ENCODE measurements around the gene CAP2. TPM values are rescaled to one million over a fixed set of nuclear protein-coding genes. Genes with fewer than 3 reads are reported as not detected.

CAP2 gene
- total and polyA plus RNA-seq, 9 of the 15 experiments (the other 6 are each of a cell fraction or from before 2014, with no cell fraction given) = not detected

DNA sequence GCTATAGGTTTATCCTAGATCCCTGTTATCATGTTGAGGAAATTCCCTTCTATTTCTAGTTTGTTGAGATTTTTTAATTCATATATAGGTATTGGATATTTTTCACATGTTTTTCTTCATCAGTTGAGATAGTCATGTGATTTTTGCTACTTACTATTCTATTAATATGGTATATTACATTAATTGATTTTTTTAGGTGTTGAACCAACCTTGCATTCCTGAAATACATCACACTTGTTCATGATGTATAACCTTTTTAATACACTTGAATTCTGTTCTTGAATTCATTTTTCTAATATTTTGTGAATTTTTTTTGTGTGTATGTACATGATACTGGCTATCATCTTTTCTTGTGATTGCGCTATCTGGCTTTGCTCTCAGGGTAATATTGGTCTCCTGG lies 25.5 kb upstream of the CAP2 start:
- CTCF ChIA-PET (ENCODE audit: low intra/inter-chr PET ratio) = no interaction called here
- FAIRE-seq = no peak
- intact Hi-C loops (cut with micrococcal nuclease) = no loop called here

More for the DNA sequence above, 25.5 kb upstream of the CAP2 start:
- DNase-seq (ENCODE audit: extremely low read depth in 1 of 4, low spot score in 3 of 4) (no peak), ATAC-seq (no peak)
- H3K79me2 ChIP-seq (ENCODE audit: control insufficient read depth, insufficient read depth, low read length) = no peaks in the 10 kb centered on the region
- H3K4me3 ChIP-seq = no peak overlapping the region
- H3K27ac ChIP-seq (ENCODE audit: extremely low read depth, low read depth, low read length) = no peak overlapping the region
- peaks cover 3% of the 10 kb centered on the region; the same call in 1 of the 2 replicates for H3K9me3 ChIP-seq (replicated peaks; ENCODE audit: control insufficient read depth, insufficient read depth, low read depth, low read length)
- no peak for TF ChIP-seq CBFB (CRISPR knock-in tag; IDR thresholded peaks at IDR 0.05)
- 0 out of 2 replicates have a peak, but pooled peaks have one; percentile 75 for TF ChIP-seq ZNF445 (CRISPR knock-in tag; IDR thresholded peaks at IDR 0.05; ENCODE audit: low read depth)
- TF ChIP-seq ZNF324 (CRISPR knock-in tag; IDR thresholded peaks at IDR 0.05) = peak; percentile 97
- TF ChIP-seq TFE3 (CRISPR knock-in tag; IDR thresholded peaks at IDR 0.05) = peak; percentile 30; the same call in 1 of the 2 replicates
- H4K20me1 ChIP-seq (replicated peaks; ENCODE audit: control insufficient read depth, insufficient read depth, low read length) = no peaks in the 10 kb centered on the region
- WGBS (ENCODE audit: insufficient coverage, low coverage, missing lambda C conversion rate) = 0% methylated on average over 1 of the region's 1 CpG
- BruUV-seq (replicated peaks) = no TSS peak
- H3K4me2 ChIP-seq (ENCODE audit: insufficient read depth, low read length) = no peak overlapping the region
- POLR2A ChIA-PET = no interaction called here
- H3K4me1 ChIP-seq (replicated peaks in 1 of 2; ENCODE audit: control insufficient read depth in 2 of 2, insufficient read depth in 2 of 2, low read length in 2 of 2) = no peaks in the 10 kb centered on the region
- no peak overlapping the region for H2AFZ ChIP-seq (ENCODE audit: low read depth, low read length)
- in situ Hi-C loops (cut with MboI) = no loop called here
- no peaks in the 10 kb centered on the region; a peak in 1 of 5 replicates for H3K27me3 ChIP-seq (ENCODE audit: control insufficient read depth in 2 of 2, insufficient read depth in 2 of 2, low read length in 2 of 2)
- H3K9ac ChIP-seq (ENCODE audit: insufficient read depth in 1 of 2, low read depth in 2 of 2, low read length in 2 of 2) = no peak overlapping the region
- no peaks in the 10 kb centered on the region for H3K9me1 ChIP-seq (ENCODE audit: control insufficient read depth, insufficient read depth, low read length)
- H3K36me3 ChIP-seq (ENCODE audit: control insufficient read depth, insufficient read depth, low read length) = no peaks in the 10 kb centered on the region
